ENCODE measurements around the gene WDR45B. TPM values are rescaled to one million over a fixed set of nuclear protein-coding genes. Genes with fewer than 3 reads are reported as not detected.

WDR45B gene
- total RNA-seq, 1 experiment from 2014 or later: 84.9 TPM

DNA sequence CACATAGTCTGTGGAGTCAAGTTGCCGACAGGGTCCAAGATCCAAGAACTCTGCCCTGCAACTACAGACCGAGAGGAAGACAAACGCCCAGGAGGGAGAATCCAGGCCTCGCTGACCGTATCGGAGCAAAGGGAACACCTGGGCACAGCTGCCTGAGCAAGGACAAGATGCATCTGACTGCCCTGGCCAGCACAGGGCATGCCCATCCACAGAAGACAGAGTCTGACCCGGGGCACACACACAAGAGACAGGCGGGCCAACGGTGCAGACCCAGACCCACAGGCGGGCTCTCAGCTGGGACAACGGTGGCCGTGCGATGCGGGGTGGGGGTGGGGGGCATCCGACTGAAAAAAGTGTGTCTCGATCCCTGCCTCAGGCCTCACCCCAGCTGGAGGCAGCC is 44.0 kb upstream of the WDR45B start:
- H3K36me3 ChIP-seq (ENCODE audit: low read depth): no peaks in the 10 kb centered on the region
- no TSS peak for BruUV-seq (replicated peaks)
- H3F3A ChIP-seq (ENCODE audit: insufficient read depth, low read depth): no peaks in the 10 kb centered on the region
- TF ChIP-seq EZH2 (IDR thresholded peaks at IDR 0.05; ENCODE audit: low read depth): no peak
- no peak for TF ChIP-seq CTCF (conservative IDR thresholded peaks at IDR 0.05)
- H3K79me2 ChIP-seq (ENCODE audit: low read depth): no peaks in the 10 kb centered on the region
- no peak overlapping the region for H3K4me2 ChIP-seq
- ChIA-PET CTCF (no interaction called here), POLR2A (ENCODE audit: unreplicated experiment) (no interaction called here)
- H2AFZ ChIP-seq: no peak overlapping the region
- H3K9me3 ChIP-seq (ENCODE audit: insufficient read depth, low read depth): no peaks in the 10 kb centered on the region
- no peak overlapping the region for H3K27ac ChIP-seq
- no peaks in the 10 kb centered on the region for H3K27me3 ChIP-seq (ENCODE audit: insufficient read depth, low read depth)
- H3K4me1 ChIP-seq (replicated peaks; ENCODE audit: insufficient read depth): no peaks in the 10 kb centered on the region
- no peaks in the 10 kb centered on the region for H4K20me1 ChIP-seq (ENCODE audit: insufficient read depth)
- intact Hi-C loops (cut with micrococcal nuclease; ENCODE audit: unreplicated experiment): no loop called here
- no peak overlapping the region for H3K4me3 ChIP-seq
- no peak for DNase-seq
- H3K9me2 ChIP-seq (ENCODE audit: insufficient read depth): no peaks in the 10 kb centered on the region

- no TSS peak for BruUV-seq (replicated peaks)
- Histone ChIP-seq H3K27ac (no peak overlapping the region), H3K36me3 (ENCODE audit: low read depth) (no peaks in the 10 kb centered on the region), H3K79me2 (ENCODE audit: low read depth) (no peaks in the 10 kb centered on the region), H4K20me1 (ENCODE audit: insufficient read depth) (no peaks in the 10 kb centered on the region), H3K4me1 (replicated peaks; ENCODE audit: insufficient read depth) (no peaks in the 10 kb centered on the region), H2AFZ (no peak overlapping the region), H3K9me3 (ENCODE audit: insufficient read depth, low read depth) (no peaks in the 10 kb centered on the region), H3K9me2 (ENCODE audit: insufficient read depth) (no peaks in the 10 kb centered on the region), H3K4me2 (no peak overlapping the region), H3F3A (ENCODE audit: insufficient read depth, low read depth) (no peaks in the 10 kb centered on the region), H3K27me3 (ENCODE audit: insufficient read depth, low read depth) (no peaks in the 10 kb centered on the region), H3K4me3 (no peak overlapping the region)
- TF ChIP-seq EZH2 (IDR thresholded peaks at IDR 0.05; ENCODE audit: low read depth) (no peak), CTCF (conservative IDR thresholded peaks at IDR 0.05) (no peak)
- DNase-seq: no peak
- ChIA-PET CTCF (no interaction called here), POLR2A (ENCODE audit: unreplicated experiment) (no interaction called here)
- intact Hi-C loops (cut with micrococcal nuclease; ENCODE audit: unreplicated experiment): no loop called here
Measured at GRCh38 chr17:82691714-82692113, 43.5 kb upstream of the WDR45B start.

GRCh38 chr17:82690786-82691489 is 42.7 kb upstream of the WDR45B start:
- ChIA-PET CTCF (no interaction called here), POLR2A (ENCODE audit: unreplicated experiment) (no interaction called here)
- no peaks in the 10 kb centered on the region for H3K79me2 ChIP-seq (ENCODE audit: low read depth)
- no peaks in the 10 kb centered on the region for H3K9me2 ChIP-seq (ENCODE audit: insufficient read depth)
- no peaks in the 10 kb centered on the region for H3K27me3 ChIP-seq (ENCODE audit: insufficient read depth, low read depth)
- H3K36me3 ChIP-seq (ENCODE audit: low read depth): no peaks in the 10 kb centered on the region
- no peaks in the 10 kb centered on the region for H4K20me1 ChIP-seq (ENCODE audit: insufficient read depth)
- no peaks in the 10 kb centered on the region for H3F3A ChIP-seq (ENCODE audit: insufficient read depth, low read depth)
- no peak for TF ChIP-seq CTCF (conservative IDR thresholded peaks at IDR 0.05)
- TF ChIP-seq EZH2 (IDR thresholded peaks at IDR 0.05; ENCODE audit: low read depth): no peak
- no TSS peak for BruUV-seq (replicated peaks)
- H3K4me1 ChIP-seq (replicated peaks; ENCODE audit: insufficient read depth): no peaks in the 10 kb centered on the region
- H3K4me2 ChIP-seq: no peak overlapping the region
- no peak overlapping the region for H2AFZ ChIP-seq
- H3K9me3 ChIP-seq (ENCODE audit: insufficient read depth, low read depth): no peaks in the 10 kb centered on the region
- no peak overlapping the region for H3K27ac ChIP-seq
- no peak for DNase-seq
- intact Hi-C loops (cut with micrococcal nuclease; ENCODE audit: unreplicated experiment): no loop called here
- no peak overlapping the region for H3K4me3 ChIP-seq

Data from PC-9 (cell line).